Measurements from ENCODE around the gene GNA12. TPM values are rescaled to one million over a fixed set of nuclear protein-coding genes. Genes with fewer than 3 reads are reported as not detected.

The GNA12 gene
- total RNA-seq, 1 donor from 2014 or later, result 54.6 TPM

Other genes starting within 250 kb of the GNA12 start
- 20.7 and 25.4 TPM in 2 replicates for gene TTYH3, start 212.3 kb downstream of the GNA12 start, total RNA-seq
- 5.9 and 8.3 TPM in 2 replicates for gene AMZ1, start 156.1 kb downstream of the GNA12 start, total RNA-seq
- gene CARD11, start 199.6 kb upstream of the GNA12 start, total RNA-seq, result 107 and 114 TPM in 2 replicates

Data from activated B cell treated with CpG ODN at 0.5 μM for 24 hours (primary cell).